HepG2 (cell line): ENCODE data around the gene PKLR. TPM values are rescaled to one million over a fixed set of nuclear protein-coding genes. Genes with fewer than 3 reads are reported as not detected.

Experiments
- ARID5B ChIP-seq: IDR thresholded peaks from 2 replicates; pipeline ENCODE4 v1.4.0; 2020; ENCODE audit warnings: mild to moderate bottlenecking, missing genetic modification reagents
- CEBPG ChIP-seq: IDR thresholded peaks from 2 replicates; pipeline ENCODE4 v1.6.1; 2016
- DZIP1 ChIP-seq: sonication (generic); formaldehyde crosslinking; IDR thresholded peaks from 2 replicates; pipeline ENCODE4 v1.5.0; 2020; ENCODE audit warnings: mild to moderate bottlenecking, missing genetic modification reagents
- ISX ChIP-seq: sonication (generic); formaldehyde crosslinking; conservative IDR thresholded peaks from 2 replicates; pipeline ENCODE4 v1.5.0; 2020; ENCODE audit warnings: missing genetic modification reagents
- MBNL3 ChIP-seq: fragments of 250-450 bp; sonication (Bioruptor Pico); conservative IDR thresholded peaks from 2 replicates; pipeline ENCODE4 v1.8.0; 2022; ENCODE audit warnings: mild to moderate bottlenecking, inconsistent platforms
- PAWR ChIP-seq: sonication (generic); formaldehyde crosslinking; IDR thresholded peaks from 2 replicates; pipeline ENCODE4 v1.4.0; 2020; ENCODE audit warnings: missing genetic modification reagents, mild to moderate bottlenecking, borderline replicate concordance
- PLSCR1 ChIP-seq: sonication (generic); formaldehyde crosslinking; IDR thresholded peaks from 2 replicates; pipeline ENCODE4 v1.5.0; 2020; ENCODE audit warnings: missing genetic modification reagents, mild to moderate bottlenecking, borderline replicate concordance
- RBM39 ChIP-seq: fragments of 200-400 bp; formaldehyde crosslinking; IDR thresholded peaks from one replicate; pipeline ENCODE4 v1.6.1; 2018; ENCODE audit warnings: antibody characterized with exemption, mild to moderate bottlenecking, low read depth, low read length; ENCODE audit not compliant: poor library complexity, severe bottlenecking
- REL ChIP-seq: sonication (generic); formaldehyde crosslinking; conservative IDR thresholded peaks from 2 replicates; pipeline ENCODE4 v1.8.0; 2022; ENCODE audit warnings: mild to moderate bottlenecking, missing genetic modification reagents, moderate library complexity
- RFX3 ChIP-seq: IDR thresholded peaks from 2 replicates; pipeline ENCODE4 v1.6.1; 2016; ENCODE audit warnings: missing biosample characterization, missing genetic modification reagents
- SP4 ChIP-seq: sonication (generic); formaldehyde crosslinking; IDR thresholded peaks from 2 replicates; pipeline ENCODE4 v1.8.1; 2023; ENCODE audit warnings: mild to moderate bottlenecking, missing genetic modification reagents
- ZC3H13 ChIP-seq: sonication (generic); formaldehyde crosslinking; IDR thresholded peaks from 2 replicates; pipeline ENCODE4 v1.8.1; 2023; ENCODE audit warnings: mild to moderate bottlenecking, missing genetic modification reagents, moderate library complexity
- ZIK1 ChIP-seq: sonication (generic); formaldehyde crosslinking; IDR thresholded peaks from 2 replicates; pipeline ENCODE4 v1.5.0; 2020; ENCODE audit warnings: mild to moderate bottlenecking, low read depth, missing genetic modification reagents, borderline replicate concordance
- ZNF17 ChIP-seq: sonication (generic); formaldehyde crosslinking; IDR thresholded peaks from 2 replicates; pipeline ENCODE4 v1.5.0; 2020; ENCODE audit warnings: mild to moderate bottlenecking, missing genetic modification reagents
- ZNF501 ChIP-seq: sonication (generic); formaldehyde crosslinking; IDR thresholded peaks from 2 replicates; pipeline ENCODE4 v1.5.1; 2020; ENCODE audit warnings: mild to moderate bottlenecking, moderate library complexity, missing genetic modification reagents
- polyA plus RNA-seq, 8 experiments: library from polyadenylated mRNA; depleted of rRNA in 3 of 8; stranded (reverse) in 7 of 8; unstranded in 1 of 8; fragments of >200 nt; fragmentation: Illumina TruSeq in 4 of 8; extraction: Trizol in 4 of 8; gene quantifications; 2 replicates each; pipeline versions ENCODE4 v1.2.1 to v1.2.3, GENCODE V29; 2011 to 2016; ENCODE audit warnings: low read depth in 4 of 8, missing spikeins in 1 of 8, mixed read lengths in 1 of 8; ENCODE audit not compliant: insufficient read depth in 1 of 8
- total RNA-seq, 5 experiments: library from RNA; depleted of rRNA; stranded (reverse); fragments of >200 nt; fragmentation: Illumina TruSeq; extraction: Trizol; gene quantifications; 2 replicates each; pipeline ENCODE4 v1.2.3, GENCODE V29; 2016; ENCODE audit warnings: low read depth in 1 of 5
- TF ChIP-seq, protein P1 (sequence below): sonication (generic); formaldehyde crosslinking; IDR thresholded peaks from 2 replicates; pipeline ENCODE4 v1.4.0; 2020; ENCODE audit warnings: missing genetic modification reagents; ENCODE audit errors: not compliant biosample characterization

The PKLR gene
- total and polyA plus RNA-seq, 2 of the 13 experiments (the other 11 are each of a cell fraction or from before 2014, with no cell fraction given), result 10.3 to 29.3 TPM

DNA sequence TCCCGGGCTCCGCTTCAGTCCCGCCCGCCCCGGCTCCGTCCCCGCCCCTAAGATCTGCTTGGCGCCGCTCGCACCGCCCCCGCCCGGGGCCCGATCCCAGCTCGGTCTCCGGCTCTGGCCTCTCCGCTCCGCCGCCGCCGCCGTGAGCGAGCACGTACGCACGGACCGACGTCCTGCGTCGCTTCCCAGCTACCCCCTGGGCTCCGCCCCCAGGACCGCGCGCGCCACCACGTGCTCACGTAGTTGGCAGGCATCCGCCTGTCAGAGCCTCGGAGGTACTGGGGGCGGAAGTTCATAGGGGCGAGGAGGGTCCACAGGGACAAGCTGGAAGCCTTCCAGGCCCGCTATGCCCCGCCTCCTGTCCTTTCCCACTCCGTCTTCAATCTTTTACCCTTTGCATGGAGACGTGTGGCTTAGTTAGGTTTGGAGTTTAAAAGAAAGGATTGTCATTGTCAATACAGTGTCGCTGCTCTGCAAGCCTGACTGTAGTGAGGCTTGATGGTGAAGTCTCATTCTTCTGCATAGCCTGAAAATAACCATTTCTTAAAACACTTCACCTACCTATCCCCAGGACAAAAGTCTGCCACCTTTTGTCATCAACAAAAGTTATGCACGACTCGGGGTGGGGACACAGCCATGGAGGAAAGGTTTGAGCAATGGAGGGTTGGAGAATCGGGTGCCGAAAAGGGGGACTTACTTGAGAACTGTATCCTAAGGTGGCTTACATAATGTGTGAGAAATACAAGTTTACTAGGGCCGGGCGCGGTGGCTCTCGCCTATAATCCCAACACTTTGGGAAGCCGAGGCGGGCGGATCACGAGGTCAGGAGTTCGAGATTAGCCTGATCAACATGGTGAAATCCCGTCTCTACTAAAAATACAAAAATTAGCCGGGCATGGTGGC, 27.6 kb downstream of the PKLR start, which contains the start of gene CLK2 (continued):
- peak; percentile 42; the same call in 1 of the 2 replicates for TF ChIP-seq ARID5B (CRISPR knock-in tag)
- TF ChIP-seq ZIK1 (CRISPR knock-in tag), result peak; percentile 29; the same call in 1 of the 2 replicates
- TF ChIP-seq, protein P1, sequence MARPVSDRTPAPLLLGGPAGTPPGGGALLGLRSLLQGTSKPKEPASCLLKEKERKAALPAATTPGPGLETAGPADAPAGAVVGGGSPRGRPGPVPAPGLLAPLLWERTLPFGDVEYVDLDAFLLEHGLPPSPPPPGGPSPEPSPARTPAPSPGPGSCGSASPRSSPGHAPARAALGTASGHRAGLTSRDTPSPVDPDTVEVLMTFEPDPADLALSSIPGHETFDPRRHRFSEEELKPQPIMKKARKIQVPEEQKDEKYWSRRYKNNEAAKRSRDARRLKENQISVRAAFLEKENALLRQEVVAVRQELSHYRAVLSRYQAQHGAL (CRISPR knock-in tag), result no peak
- TF ChIP-seq ISX, result no peak
- no peak for TF ChIP-seq ZNF17 (CRISPR knock-in tag)
- TF ChIP-seq CEBPG (CRISPR knock-in tag), result peak; percentile 25; the same call in 1 of the 2 replicates
- TF ChIP-seq REL, result peak; percentile 83; the same call in 1 of the 2 replicates
- TF ChIP-seq MBNL3 (CRISPR knock-in tag), result no peak
- no peak for TF ChIP-seq RFX3 (CRISPR knock-in tag)
- TF ChIP-seq PLSCR1 (CRISPR knock-in tag), result no peak
- TF ChIP-seq DZIP1 (CRISPR knock-in tag), result no peak; the same call in 1 of the 2 replicates
- peak; percentile 75 for TF ChIP-seq ZNF501 (CRISPR knock-in tag)
- no peak for TF ChIP-seq ZC3H13 (CRISPR knock-in tag)
- no peak for TF ChIP-seq PAWR
- TF ChIP-seq SP4 (CRISPR knock-in tag), result peak; percentile 90
- peak; percentile 47 for TF ChIP-seq RBM39
